CD4-positive, alpha-beta T cell treated with Interferon alpha-2 for 1 hour (primary cell): ENCODE data around the gene AHI1.

Experiments used
- DNase-seq, 2 donors: peaks; one replicate each; pipeline ENCODE4 v3.0.0-alpha.2; 2020 to 2022

The AHI1 gene

DNA sequence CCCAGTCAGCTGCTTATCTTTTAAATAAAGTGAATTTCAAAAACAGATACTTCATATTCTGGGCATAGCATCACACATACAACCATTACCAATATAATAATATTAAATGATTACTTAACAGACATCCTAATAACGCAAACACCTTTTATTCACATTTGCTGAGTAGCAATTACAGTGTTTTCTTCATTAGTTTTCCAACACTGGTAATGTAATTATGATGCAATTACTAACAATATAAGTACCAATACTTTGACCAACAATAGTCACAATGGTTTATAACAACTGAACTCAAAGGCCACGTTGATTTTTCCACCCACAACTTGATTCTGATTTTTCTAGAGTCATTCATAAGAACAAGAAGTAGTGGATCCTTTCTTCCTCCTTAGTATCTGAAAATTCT is 212.4 kb downstream of the AHI1 start:
- no peak for DNase-seq

DNA sequence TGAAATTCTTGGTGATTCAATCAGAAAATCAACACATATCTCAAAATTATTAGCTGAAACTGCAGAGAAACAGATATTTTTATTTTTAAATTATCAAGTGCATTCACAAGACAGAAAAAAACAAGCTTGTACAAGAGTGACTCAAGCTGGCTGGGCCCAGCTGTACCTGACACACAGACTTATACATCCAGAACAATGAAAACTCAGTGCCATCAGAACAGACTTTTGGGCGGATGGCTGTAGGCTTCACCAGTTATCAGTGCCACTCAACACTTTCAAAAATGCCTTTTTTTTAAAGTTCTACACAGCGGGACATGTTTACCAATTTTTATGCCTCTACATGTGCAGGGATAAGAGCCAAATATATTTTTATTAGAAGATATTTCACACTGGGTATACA is 213.6 kb downstream of the AHI1 start:
- DNase-seq: no peak

DNA sequence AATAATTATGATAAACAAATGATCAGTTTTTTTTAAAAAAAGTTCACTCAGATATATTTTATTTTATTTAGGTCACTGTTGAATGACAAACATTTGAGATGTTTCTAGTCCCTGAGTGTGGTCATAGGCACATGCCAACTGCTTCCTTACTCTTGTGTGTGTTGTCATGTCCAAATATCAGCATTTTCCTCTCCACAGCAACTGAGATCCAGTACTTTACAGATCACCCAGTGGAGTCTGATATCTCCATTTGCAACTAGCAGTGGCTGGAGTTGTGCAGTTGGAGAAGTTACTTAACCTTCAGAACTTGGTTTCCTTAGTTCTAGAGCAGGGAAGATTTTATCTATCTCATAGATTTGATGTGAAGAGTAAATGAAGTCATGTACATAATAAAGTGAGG is 215.1 kb downstream of the AHI1 start:
- DNase-seq: no peak

DNA sequence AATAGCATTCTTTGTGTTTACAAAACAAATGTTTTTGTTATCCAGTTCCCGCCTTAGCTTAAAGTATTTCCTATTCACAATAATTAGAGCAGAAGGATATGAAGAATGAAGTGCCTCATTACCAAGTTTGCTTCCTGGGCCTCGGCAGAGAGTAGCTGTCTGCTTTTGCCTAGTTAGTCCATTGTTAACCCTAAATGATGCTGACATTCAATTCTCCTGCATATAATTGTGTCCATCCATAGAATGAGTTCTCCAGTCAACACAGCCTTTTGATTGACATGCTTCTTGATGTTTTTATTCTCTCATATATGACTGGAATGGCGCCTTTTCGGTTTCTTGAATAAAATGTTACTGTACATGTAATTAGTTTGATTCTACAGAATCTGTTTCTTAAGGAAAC is 215.6 kb downstream of the AHI1 start:
- no peak for DNase-seq

DNA sequence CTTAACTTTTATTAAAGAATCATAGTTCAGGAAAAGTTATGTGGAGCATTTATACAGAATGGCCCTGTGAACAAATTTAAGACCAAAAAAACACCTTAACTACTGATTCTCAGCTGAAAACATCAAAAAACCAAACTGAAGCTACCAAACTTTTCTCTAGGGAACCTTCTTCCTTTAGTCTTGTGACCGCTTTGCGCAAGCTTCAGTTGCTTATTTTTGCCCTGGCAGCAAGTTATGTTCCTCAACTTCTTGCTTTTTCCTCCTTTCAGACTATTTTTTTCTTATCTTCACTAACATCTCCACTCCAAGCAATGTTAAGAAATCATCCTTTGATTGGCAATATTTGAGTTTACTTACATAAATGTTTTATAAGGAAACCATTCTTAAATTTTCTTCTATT is 216.3 kb downstream of the AHI1 start:
- DNase-seq: no peak

DNA sequence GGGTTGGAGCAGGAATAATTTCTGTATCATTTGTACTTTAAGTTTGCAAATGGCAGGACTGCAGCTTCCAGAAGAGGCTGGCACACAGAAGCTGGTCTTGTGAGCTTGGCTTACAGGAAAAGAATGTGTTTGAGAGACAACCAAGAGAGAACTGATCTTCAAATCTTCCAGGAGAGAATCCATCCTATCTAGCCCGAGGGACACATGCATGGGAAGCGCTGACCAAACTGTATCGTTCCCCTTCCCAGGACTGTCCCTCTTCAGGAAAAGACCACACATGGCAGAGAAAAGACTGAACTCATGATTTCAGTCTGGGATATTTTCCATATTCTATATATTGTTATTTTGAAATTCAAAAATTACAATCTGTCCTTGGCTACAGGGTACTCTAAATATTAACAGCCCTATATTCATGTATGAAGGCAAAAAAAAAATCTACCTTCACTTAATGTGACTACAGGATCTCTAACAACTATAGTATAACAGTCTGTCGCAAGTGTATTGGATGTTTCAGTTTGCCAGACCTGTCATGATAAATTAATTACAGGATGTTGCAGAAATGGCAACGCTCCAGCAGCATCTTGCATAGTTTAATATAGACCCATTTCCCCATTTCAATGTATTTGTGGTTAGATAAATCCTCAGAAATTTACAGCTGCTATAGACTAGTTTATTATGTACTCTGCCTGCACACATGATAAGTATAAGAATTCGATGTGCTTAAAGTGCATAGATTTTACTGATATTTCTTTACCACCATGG is 217.0 kb downstream of the AHI1 start:
- no peak for DNase-seq

DNA sequence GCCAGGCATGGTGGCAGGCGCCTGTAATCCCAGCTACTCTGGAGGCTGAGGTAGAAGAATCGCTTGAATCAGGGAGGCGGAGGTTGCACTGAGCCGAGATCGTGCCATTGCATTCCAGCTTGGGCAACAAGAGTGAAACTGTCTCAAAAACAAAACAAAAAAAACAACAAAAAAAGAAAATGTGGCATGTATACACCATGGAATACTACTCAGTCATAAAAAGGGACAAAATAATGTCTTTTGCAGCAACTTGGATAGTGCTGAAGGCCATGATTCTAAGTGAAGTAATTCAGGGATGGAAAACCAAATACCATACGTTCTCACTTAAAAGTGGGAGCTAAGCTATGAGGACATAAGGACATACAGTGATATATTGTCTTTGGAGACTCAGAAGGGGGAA is 220.1 kb downstream of the AHI1 start:
- DNase-seq: no peak

DNA sequence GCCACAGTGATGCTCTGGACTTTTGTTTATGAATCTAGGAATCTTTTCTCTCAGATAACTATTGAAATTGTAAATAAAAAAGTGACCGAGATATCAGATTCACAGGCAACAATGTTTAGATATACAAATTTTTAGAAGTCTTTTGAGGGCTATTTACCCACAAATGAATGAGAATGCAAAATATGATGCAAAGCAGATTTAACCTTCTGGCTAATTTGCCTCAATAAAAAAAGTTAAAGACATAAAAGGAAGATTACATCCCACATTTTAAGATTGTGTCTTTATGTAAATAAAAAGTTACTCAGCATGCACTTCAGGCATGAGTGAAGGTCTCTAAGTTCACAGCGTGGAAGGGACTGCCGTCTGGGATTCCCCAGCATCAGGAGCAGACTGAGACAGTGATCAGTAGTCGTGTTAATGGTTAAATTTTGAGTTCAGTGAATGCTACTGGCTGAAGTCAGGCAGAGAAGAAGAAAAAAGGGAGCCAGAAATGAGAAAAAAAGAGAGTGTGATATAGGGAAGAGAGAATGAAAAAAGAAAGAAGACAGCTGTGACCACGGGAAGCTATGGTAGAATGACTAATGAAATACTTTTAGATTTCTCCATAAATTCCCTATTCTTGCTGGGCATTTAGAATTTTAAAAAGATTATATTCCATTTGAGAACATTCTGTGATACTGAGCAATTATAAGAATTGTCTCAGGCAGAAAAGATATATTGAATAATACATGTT is 222.8 kb downstream of the AHI1 start:
- no peak for DNase-seq

DNA sequence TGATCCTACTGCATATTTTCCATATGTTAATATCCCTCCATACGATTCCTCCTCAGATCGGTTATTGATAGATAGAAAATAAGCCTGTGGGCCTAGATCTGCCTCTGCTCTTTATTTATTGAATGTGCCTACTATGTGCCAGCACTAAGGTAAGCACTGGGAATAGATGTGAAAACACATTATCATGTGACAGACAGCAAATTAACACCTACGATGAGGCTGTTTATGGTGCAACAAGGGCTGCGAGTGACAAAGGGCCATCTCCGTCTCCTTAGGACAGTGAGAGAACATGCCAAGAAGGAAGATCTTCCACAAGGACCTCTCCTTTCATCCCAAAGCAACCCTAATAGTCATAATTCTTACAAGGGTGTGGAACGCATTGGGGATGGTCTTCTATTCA is 225.9 kb downstream of the AHI1 start:
- no peak for DNase-seq

DNA sequence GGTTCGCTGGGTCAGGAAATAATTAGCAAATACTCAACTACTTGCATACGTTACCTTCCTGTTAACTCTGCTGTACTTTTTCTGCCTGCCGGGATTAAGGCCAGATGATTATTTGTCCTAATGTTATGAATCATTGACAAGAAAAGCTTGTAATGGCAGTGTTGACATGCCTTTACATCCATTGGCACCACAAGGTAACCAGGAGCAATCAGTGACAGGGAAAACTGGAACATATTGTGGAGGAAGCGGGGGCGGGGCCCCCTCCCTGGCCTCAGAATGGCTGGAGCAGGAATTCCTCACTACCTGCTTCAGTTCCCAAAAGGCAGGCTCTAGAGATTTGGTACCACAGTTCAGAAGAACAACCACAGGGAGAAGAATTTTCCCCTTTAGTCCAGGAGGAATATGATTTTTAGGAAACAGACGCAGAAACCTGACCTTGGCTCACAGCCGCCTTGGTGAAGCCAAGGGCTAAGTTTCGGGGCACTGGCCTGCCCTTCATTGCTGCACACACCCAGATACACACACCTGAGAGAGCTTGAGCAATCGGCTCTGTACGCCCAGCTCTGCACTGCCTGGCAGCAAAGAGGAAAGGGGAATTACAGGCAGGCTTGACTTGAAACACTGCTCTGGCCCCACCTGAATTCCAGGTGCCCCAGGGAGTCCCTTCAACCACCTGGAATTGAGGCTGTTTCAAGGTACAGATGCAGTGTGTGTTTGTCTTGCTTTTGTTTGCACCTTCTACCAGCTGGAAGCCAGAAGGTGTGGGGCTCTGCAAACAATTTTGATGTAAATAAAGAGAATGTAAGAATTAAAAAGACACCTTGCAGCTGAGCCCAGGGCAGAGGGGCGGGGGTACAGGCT is 226.6 kb downstream of the AHI1 start:
- no peak for DNase-seq

DNA sequence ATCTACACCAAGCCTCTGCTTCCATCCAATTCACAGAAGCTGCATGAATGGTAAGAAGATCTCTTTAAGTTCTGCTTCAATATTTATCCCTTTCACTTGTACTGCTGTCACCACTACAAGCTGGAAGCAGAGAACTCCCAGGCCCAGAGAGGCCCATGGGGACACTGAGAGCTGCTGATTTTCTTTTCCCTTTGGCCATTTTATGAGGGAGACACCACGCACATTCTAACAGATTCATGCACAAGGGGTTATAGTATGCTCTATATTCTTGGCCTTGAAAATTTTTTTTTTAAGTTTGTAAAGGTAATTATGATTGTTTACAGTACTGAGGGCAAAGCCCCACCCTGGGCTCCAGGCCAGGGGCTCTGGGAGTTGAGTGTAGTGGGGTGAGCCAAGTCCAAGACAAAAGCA is 228.1 kb downstream of the AHI1 start:
- DNase-seq: no peak

DNA sequence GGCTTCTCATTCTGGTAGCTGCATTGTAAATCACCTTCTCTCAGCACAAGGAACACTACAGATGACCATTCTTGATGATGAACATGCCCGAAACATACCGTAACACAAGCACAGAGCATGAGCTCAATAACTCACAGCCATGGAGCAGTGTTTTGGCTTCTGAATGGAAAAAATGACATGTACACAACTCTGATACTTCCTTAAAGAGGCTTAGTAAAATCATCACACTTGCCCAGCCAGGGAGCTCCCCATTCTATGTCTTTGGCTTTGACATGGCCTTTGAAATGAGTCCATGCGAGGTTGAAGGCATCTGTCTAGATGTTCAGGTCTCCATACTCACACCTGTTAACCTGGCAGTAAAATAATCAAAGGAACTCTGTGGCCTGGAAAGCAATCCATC is 228.8 kb downstream of the AHI1 start:
- no peak for DNase-seq

DNA sequence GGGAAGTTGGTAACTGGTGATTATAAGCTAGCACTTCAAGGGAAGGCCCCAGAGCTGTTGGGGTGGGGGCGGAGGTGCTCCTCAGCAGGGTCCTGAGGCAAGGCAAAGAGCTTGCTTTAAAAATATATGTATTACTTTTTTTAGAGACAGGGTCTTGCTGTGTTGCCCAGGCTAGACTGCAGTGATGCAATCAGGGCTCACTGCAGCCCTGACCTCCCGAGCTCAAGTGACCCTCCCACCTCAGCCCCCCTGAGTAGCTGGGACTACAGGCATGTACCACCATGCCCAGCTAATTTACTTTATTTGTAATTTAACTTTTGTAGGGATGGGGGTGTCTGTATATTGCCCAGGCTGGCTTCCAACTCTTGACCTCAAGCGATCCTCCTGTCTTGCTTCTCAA is 229.3 kb downstream of the AHI1 start:
- DNase-seq: no peak

DNA sequence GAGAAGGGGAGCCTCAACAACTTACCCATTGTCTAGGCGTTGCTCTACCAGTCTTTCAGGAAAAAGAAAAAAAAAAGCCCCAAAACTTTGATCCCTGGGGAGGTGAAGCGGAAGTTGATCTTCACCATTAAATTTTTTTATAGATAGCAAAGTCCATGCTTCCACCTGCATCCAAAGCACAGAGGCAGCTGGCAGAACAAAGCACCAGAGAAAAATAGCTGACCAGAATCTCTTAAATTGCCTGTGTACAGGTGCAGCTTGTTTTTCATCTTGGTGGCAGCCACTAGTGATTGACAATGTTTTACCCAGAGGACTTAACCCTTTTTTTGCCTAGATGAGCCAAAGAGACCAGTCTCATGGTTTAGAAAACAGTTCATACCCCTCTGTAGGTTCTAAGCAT is 230.5 kb downstream of the AHI1 start:
- no peak for DNase-seq

DNA sequence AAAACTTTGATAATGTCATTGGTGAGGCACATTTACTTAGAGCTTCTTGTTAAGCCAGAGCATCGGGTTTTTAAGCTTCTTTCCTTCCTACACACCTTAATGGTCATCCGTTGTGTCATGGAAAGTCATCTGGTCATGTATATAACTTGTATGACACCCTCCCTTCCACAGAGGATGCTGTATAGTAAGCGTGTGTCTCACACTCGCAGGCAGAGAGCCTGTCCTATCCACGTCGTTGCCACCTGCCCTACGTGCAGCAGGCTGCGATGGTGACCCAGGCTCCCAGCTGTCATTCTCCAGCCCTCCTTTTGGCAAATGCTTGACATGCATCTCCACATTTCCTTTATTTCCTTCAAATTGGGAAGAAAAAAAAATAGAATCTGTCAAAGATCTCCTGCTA is 230.9 kb downstream of the AHI1 start:
- no peak for DNase-seq

DNA sequence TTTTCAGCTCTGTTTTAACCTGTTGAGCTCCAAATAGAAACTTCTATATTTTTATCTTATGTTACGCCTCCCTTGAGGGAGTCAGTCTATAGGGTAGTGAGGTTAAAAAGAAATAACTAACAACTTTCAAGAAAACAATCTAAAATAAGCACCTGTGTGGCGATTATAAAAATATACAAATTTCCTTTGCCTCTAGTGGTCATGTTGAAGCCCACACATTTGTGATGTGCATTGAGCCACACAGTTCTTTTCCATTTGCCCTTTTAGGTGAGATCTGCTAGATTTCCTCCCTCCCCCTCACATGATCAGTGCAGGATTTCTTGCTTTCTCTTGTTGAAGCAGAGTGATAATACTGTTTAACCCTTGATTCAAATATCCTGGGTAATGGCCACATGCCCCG is 232.3 kb downstream of the AHI1 start:
- DNase-seq: no peak

DNA sequence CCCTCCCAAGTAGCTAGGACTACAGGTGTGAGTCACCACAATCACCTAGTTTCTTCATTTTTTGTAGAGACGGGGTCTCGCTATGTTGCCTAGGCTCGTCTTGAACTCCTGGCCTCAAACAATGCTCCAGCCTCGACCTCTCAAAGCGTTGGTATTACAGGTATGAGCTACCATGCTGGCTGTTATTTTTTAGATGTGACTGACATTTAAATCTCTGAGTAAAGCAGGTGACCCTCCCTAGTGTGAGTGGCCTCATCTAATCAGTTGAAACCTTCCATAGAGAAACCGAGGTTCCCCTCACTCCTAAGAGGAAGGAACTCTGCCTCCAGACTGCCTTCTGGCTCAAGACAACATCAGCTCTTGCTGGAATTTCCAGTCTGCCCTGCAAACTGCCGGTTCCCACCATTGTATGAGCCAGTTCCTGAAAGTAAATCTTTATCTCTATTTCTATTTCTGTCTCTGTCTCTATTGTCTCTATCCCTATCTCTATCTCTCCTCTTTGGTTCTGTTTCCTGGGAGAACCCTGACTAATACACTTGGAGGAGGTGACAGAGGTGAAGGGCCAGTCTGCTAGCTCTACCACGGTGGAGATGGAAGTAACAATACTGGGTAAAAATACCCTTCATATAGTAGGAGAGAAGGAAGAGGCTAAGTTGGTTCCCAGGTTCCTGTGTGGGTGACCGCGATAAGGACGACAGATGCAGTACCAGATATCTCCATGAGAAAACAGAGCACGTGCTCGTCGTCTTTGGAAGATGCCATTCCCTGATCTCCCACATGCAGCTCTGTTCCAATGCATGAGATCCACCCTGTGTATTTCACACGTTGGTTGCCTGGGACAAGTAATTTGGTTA is 235.4 kb downstream of the AHI1 start:
- DNase-seq: no peak

DNA sequence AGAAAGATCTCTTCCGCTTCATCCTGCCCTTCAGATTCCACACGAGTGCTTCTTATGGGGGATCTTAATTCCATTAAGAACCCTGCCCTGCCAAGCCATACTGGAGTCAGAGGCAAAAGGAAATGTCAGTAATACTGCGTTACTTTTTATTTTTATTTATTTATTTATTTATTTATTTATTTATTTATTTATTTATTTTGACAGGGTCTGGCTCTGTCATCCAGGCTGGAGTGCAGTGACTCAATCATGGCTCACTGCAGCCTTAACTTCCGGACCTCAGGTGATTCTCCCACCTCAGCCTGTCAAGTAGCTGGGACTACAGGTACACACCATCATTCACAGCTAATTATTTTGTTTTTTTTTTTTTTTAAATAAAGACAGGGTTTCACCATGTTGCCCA is 236.9 kb downstream of the AHI1 start:
- DNase-seq: no peak

DNA sequence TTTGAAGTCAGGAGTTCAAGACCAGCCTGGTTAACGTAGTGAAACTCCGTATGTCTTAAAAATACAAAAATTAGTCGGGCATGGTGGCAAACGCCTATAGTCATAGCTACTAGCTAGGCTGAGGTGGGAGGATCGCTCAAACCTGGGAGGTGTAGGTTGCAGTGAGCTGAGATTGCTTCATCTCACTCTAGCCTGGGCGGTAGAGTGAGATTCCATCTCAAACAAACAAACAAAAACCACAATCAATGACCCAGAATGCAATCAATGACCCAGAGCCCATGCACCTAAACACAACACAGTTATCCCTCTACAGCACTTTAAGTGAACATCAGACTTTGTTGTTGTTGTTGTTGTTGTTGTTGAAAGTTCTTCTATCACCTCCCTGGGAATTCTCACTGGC is 238.6 kb downstream of the AHI1 start:
- DNase-seq: no peak

DNA sequence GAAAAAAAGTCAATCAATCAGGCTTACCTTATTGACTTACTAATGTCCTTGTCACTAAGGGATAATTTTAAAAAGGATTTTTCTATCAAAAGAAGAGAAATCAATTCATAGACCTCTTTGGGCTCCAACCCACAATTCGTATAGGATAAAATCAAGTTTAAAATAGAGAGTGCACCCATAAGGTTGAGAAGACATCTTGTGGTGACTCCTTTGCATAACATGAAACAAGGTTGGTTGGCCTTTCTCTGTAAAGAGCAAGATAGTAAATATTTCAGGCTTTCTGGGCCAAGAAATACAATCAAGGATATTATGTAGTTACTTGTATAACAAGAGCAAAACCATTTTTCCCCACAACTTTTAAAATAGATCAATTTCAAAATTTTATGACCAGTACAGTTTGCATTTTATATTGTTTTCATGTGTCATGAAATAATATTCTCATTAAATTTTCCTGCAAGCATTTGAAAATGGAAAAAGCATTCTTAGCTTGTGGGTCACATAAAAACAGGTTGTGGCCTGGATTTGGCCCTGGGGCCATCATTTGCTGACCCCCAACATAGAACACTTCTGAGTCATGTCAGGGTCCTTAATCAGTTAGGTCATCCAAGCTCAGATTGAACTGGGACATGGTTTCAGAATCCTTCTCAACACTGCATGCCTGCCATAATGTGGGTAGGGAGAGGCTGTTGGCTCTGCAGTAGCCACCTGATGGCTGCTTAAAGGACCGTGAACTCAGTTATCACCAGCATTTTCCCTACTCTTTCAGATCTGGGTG is 239.7 kb downstream of the AHI1 start:
- peak in 1 of 2 donors; percentile 6 for DNase-seq

DNA sequence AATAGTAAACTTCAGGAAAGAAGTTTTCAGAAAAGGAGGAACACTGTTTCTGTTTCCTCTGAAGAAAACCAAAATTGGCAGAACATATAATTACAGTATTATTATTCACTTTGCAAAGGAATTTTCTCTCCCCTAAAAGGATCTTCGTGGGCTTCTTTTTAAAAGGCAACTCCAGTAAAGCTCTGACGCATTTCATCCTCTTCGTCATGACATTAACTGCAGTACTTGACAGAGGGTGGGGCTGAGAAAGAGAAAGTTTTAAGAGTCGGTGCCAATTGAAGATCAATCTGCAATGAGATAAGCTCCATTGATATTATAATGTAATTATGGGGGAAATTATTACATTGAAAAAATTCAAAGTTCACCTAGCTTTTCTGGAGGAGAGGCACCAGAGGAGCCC is 240.7 kb downstream of the AHI1 start:
- DNase-seq: no peak

DNA sequence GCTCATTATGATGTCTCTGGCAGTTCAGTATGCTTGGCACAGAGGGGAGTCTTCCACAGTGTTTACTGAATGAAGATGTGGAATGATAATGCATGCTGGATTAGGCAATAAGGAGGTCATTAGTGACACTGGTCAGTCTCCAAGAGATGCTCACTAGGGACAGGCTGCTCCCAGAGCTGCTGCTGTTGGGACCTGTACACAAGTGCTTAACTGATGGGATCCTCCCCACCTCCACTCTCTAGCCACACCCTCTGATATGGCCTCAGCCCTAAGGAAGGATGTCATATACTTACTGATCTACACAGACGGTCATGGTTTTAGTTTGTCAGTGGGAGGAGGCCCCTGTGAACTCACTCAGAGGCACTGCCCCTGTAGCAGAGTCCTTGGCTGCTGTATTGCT is 243.1 kb downstream of the AHI1 start:
- no peak for DNase-seq
